Measurements from ENCODE around the gene TLR4. TPM values are rescaled to one million over a fixed set of nuclear protein-coding genes. Genes with fewer than 3 reads are reported as not detected.
A peak's percentile ranks its signal among the peaks of the same experiment; 100 is the strongest.

Gene TLR4
- total RNA-seq, 4 donors from 2014 or later, result 18.6 to 29.5 (median 26.8) TPM

DNA sequence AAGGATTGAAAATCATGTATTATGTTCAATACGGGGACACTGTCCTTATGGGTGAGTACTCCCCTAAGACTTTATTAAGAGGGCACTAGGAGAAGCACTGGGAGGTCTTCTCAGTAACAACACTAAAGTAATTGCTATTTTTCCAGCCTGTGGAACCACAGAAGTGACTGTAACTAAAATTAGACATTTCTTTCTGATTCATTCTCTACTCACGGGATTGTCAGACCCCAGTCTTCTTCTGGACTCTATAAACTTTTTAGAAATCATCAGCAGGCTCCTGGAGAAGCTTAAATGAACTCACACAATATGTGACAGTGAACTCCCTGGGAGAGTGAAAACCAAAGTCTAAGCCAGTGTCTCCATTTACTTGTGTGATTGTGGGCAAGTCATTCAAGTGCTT, 14.5 kb downstream of the TLR4 start:
- H3K4me1 ChIP-seq, result no peaks in the 10 kb centered on the region
- no peak for DNase-seq
- TF ChIP-seq, protein P1, sequence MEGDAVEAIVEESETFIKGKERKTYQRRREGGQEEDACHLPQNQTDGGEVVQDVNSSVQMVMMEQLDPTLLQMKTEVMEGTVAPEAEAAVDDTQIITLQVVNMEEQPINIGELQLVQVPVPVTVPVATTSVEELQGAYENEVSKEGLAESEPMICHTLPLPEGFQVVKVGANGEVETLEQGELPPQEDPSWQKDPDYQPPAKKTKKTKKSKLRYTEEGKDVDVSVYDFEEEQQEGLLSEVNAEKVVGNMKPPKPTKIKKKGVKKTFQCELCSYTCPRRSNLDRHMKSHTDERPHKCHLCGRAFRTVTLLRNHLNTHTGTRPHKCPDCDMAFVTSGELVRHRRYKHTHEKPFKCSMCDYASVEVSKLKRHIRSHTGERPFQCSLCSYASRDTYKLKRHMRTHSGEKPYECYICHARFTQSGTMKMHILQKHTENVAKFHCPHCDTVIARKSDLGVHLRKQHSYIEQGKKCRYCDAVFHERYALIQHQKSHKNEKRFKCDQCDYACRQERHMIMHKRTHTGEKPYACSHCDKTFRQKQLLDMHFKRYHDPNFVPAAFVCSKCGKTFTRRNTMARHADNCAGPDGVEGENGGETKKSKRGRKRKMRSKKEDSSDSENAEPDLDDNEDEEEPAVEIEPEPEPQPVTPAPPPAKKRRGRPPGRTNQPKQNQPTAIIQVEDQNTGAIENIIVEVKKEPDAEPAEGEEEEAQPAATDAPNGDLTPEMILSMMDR (IDR thresholded peaks at IDR 0.05), result no peak
- no peak for TF ChIP-seq POLR2A (IDR thresholded peaks at IDR 0.05)
- intact Hi-C loops (cut with DNase I; ENCODE audit: low total_unique reads), result no loop called here
- no peaks in the 10 kb centered on the region for H3K27me3 ChIP-seq
- H3K27ac ChIP-seq, result no peak overlapping the region
- no peaks in the 10 kb centered on the region for H3K9me3 ChIP-seq
- no peaks in the 10 kb centered on the region for H3K36me3 ChIP-seq
- H3K4me3 ChIP-seq, result no peak overlapping the region

- intact Hi-C loops (cut with DNase I; ENCODE audit: low total_unique reads), result no loop called here
- TF ChIP-seq POLR2A (IDR thresholded peaks at IDR 0.05), result no peak
- TF ChIP-seq, protein P1 (IDR thresholded peaks at IDR 0.05), result no peak
- Histone ChIP-seq H3K4me1 (no peaks in the 10 kb centered on the region), H3K36me3 (no peaks in the 10 kb centered on the region), H3K4me3 (no peak overlapping the region), H3K27me3 (no peaks in the 10 kb centered on the region), H3K27ac (no peak overlapping the region), H3K9me3 (no peaks in the 10 kb centered on the region)
- no peak for DNase-seq
Observed at GRCh38 chr9:117719161-117719920, 15.1 kb downstream of the TLR4 start.

DNA sequence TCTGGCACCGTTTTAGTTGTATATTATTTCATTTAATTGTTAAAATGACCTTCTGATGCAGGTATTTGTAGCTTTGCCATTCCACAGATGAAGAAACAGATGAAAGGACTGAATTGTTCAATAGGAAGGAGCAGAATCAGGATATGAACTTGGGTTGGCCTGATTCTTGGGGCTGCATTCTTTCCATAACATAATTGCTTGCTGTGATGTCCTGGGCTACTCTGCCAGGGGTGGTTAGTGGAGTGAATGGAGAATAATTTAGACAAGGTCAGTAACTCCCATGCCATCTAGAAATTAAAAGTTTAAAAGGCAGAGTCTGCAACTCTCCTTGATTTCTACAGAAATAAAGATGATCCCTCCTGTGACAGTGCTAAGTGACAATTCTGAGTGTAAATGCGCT, 15.9 kb downstream of the TLR4 start:
- Histone ChIP-seq H3K27ac (peak overlapping the region in 1 of 2 donors; percentile 11), H3K4me1 (no peaks in the 10 kb centered on the region), H3K27me3 (no peaks in the 10 kb centered on the region), H3K9me3 (no peaks in the 10 kb centered on the region), H3K36me3 (no peaks in the 10 kb centered on the region), H3K4me3 (no peak overlapping the region)
- TF ChIP-seq, protein P1 (IDR thresholded peaks at IDR 0.05), result no peak
- TF ChIP-seq POLR2A (IDR thresholded peaks at IDR 0.05), result no peak
- intact Hi-C loops (cut with DNase I; ENCODE audit: low total_unique reads), result no loop called here
- no peak for DNase-seq

DNA sequence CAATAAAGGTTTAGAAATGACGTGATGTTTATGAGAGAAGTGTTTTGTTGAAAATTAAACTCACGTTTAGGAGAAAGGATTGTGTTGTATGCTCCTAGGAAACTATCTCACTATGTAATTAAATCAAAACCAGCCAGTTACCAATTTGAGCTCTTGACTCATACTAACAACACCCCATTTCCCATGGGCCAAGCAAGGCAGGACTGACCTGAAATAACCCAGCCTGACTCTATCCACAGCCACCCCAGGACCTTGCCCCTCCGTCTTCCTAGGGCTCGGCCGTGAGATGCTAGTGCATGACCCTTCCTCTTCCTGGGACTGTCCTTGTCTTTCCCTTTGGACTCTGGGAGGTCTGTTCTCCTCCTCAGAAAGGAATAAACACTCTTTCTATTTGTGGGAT, 16.4 kb downstream of the TLR4 start:
- TF ChIP-seq, protein P1 (IDR thresholded peaks at IDR 0.05), result no peak
- TF ChIP-seq POLR2A (IDR thresholded peaks at IDR 0.05), result no peak
- intact Hi-C loops (cut with DNase I; ENCODE audit: low total_unique reads), result no loop called here
- no peak for DNase-seq

GRCh38 chr9:117720987-117721386, 16.8 kb downstream of the TLR4 start:
- no peak for DNase-seq
- H3K4me3 ChIP-seq, result no peak overlapping the region
- H3K36me3 ChIP-seq, result no peaks in the 10 kb centered on the region
- H3K27me3 ChIP-seq, result no peaks in the 10 kb centered on the region
- H3K9me3 ChIP-seq, result no peaks in the 10 kb centered on the region
- intact Hi-C loops (cut with DNase I; ENCODE audit: low total_unique reads), result no loop called here
- peak overlapping the region in 1 of 2 donors; percentile 31 for H3K27ac ChIP-seq
- no peaks in the 10 kb centered on the region for H3K4me1 ChIP-seq
- TF ChIP-seq, protein P1 (IDR thresholded peaks at IDR 0.05), result no peak
- TF ChIP-seq POLR2A (IDR thresholded peaks at IDR 0.05), result no peak

More for the DNA sequence above, 16.4 kb downstream of the TLR4 start:
- H3K4me3 ChIP-seq, result no peak overlapping the region
- H3K36me3 ChIP-seq, result no peaks in the 10 kb centered on the region
- H3K27ac ChIP-seq, result peak overlapping the region in 1 of 2 donors; percentile 31
- H3K4me1 ChIP-seq, result no peaks in the 10 kb centered on the region
- H3K27me3 ChIP-seq, result no peaks in the 10 kb centered on the region
- no peaks in the 10 kb centered on the region for H3K9me3 ChIP-seq

All from uterus (tissue), 4 donors.